Esophagus squamous epithelium (tissue), 5 donors: ENCODE measurements around the gene CCDC124. TPM values are rescaled to one million over a fixed set of nuclear protein-coding genes. Genes with fewer than 3 reads are reported as not detected.

Experiments
- DNase-seq: peaks from one replicate; lab custom pipeline; 2025; lab: John Stamatoyannopoulos, UW
- H3K27ac ChIP-seq, 4 donors: fragments of 200-600 bp; sonication (generic); one replicate each; pipeline ENCODE4 v1.5.1; 2016 to 2019; ENCODE audit warnings: mild to moderate bottlenecking in 1 of 4
- H3K27me3 ChIP-seq, 4 donors: fragments of 200-600 bp; sonication (generic); 1 replicate in 3 of 4; 2 replicates in 1 of 4; pipeline versions ENCODE4 v1.5.1 to v1.6.0; 2017 to 2021; ENCODE audit warnings: antibody characterized with exemption in 1 of 4
- H3K36me3 ChIP-seq, 3 donors: fragments of 200-600 bp; sonication (generic); one replicate each; pipeline ENCODE4 v1.5.1; 2016 to 2019
- H3K4me1 ChIP-seq, 3 donors: fragments of 200-600 bp; sonication (generic); one replicate each; pipeline ENCODE4 v1.5.1; 2017 to 2019
- H3K4me3 ChIP-seq, 4 donors: fragments of 200-600 bp; sonication (generic); 1 replicate in 3 of 4; 2 replicates in 1 of 4; pipeline ENCODE4 v1.5.1; 2016 to 2019; ENCODE audit warnings: mild to moderate bottlenecking in 2 of 4, moderate library complexity in 1 of 4
- H3K9me3 ChIP-seq, 3 donors: fragments of 200-600 bp; sonication (generic); one replicate each; pipeline ENCODE4 v1.5.1; 2016 to 2019
- POLR2A ChIP-seq, 4 donors: fragments of 450-650 bp; IDR thresholded peaks; one replicate each; pipeline ENCODE4 v1.6.1; 2017; ENCODE audit warnings: antibody characterized with exemption in 4 of 4, mild to moderate bottlenecking in 4 of 4, moderate library complexity in 3 of 4
- WGBS, 2 donors: methylation state at CpG; one replicate each; pipeline ENCODE4 v1.1.5; 2018; 5-methylcytosine and 5-hydroxymethylcytosine counted together
- intact Hi-C: fragments of 100-400 bp; cut with DNase I; formaldehyde crosslinking; loops from one replicate; pipeline ENCODE4 v1.15.0; 2022
- total RNA-seq, 4 donors: library from RNA; depleted of rRNA; stranded (reverse); fragments of >200 nt; gene quantifications; one replicate each; pipeline ENCODE4 v1.1.0, GENCODE V29; 2016
- TF ChIP-seq, protein P1 (sequence below), 6 experiments: fragments of 450-650 bp in 4 of 6; fragments of 200-600 bp in 2 of 6; sonication (generic) in 2 of 6; IDR thresholded peaks; one replicate each; pipeline ENCODE4 v1.5.1; 2016 to 2019; ENCODE audit warnings: antibody characterized with exemption in 6 of 6, mild to moderate bottlenecking in 4 of 6, moderate library complexity in 4 of 6
- donor health status: DM: yes; HTN: yes; CAD: no.

The CCDC124 gene
- total RNA-seq, 4 donors from 2014 or later = 50.2 to 80.6 (median 54.5) TPM

DNA sequence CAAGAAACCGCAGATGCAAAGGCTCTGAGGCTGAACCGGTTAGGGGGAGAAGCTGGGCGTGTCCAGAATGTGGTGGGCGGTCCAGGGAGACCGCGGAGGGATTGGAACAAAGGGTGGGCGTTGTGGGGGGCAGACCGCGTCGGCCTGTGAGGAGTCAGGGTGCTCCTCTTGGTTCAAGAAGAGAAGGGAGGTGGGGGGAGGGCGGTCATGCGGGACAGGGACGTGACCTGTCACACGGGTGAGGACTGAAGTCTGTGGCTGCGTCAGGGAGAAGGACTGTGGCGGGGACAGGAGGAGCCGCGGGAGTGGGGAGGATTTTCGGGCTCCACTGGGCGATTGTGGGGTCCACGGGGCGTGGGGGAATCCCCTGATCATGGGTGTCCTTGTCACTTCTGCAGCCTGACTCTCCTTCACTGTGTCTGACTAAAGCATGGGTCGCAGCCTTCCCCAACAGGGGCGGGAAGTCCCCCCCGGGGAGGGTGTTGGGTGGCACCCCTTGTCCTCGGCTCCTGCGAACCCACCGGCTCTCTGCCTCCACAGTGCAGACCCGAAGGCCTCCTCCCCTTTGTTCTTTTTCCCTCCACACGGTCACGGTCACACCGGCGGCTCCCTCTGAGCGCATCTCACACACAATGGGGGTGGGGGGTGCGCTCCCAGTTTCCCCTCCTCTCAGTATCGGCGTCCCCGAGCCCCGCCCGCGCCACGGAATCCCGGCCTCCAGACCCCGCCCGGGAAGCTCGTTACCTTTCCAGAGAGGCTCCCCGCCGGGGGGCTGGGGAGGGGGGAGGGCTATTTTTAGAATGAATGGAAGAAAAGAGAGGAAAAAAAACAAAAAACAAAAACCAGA, 17.7 kb downstream of the CCDC124 start:
- 0 to 2% methylated on average over 21 to 31 of the region's 48 CpGs for WGBS, 2 donors
- intact Hi-C loops = no loop called here
- H3K4me1 ChIP-seq = peaks cover 45 to 67% (median 45%) of the 10 kb centered on the region in 3 donors
- DNase-seq = no peak
- peaks cover 29 to 74% (median 40%) of the 10 kb centered on the region in 4 donors for H3K27me3 ChIP-seq
- TF ChIP-seq, protein P1, sequence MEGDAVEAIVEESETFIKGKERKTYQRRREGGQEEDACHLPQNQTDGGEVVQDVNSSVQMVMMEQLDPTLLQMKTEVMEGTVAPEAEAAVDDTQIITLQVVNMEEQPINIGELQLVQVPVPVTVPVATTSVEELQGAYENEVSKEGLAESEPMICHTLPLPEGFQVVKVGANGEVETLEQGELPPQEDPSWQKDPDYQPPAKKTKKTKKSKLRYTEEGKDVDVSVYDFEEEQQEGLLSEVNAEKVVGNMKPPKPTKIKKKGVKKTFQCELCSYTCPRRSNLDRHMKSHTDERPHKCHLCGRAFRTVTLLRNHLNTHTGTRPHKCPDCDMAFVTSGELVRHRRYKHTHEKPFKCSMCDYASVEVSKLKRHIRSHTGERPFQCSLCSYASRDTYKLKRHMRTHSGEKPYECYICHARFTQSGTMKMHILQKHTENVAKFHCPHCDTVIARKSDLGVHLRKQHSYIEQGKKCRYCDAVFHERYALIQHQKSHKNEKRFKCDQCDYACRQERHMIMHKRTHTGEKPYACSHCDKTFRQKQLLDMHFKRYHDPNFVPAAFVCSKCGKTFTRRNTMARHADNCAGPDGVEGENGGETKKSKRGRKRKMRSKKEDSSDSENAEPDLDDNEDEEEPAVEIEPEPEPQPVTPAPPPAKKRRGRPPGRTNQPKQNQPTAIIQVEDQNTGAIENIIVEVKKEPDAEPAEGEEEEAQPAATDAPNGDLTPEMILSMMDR (IDR thresholded peaks at IDR 0.05) = no peak
- TF ChIP-seq POLR2A (IDR thresholded peaks at IDR 0.05) = no peak
- H3K9me3 ChIP-seq = no peaks in the 10 kb centered on the region
- H3K4me3 ChIP-seq = peak overlapping the region in 2 of 4 donors; percentile 2 to 32
- no peak overlapping the region for H3K27ac ChIP-seq
- H3K36me3 ChIP-seq = no peaks in the 10 kb centered on the region

DNA sequence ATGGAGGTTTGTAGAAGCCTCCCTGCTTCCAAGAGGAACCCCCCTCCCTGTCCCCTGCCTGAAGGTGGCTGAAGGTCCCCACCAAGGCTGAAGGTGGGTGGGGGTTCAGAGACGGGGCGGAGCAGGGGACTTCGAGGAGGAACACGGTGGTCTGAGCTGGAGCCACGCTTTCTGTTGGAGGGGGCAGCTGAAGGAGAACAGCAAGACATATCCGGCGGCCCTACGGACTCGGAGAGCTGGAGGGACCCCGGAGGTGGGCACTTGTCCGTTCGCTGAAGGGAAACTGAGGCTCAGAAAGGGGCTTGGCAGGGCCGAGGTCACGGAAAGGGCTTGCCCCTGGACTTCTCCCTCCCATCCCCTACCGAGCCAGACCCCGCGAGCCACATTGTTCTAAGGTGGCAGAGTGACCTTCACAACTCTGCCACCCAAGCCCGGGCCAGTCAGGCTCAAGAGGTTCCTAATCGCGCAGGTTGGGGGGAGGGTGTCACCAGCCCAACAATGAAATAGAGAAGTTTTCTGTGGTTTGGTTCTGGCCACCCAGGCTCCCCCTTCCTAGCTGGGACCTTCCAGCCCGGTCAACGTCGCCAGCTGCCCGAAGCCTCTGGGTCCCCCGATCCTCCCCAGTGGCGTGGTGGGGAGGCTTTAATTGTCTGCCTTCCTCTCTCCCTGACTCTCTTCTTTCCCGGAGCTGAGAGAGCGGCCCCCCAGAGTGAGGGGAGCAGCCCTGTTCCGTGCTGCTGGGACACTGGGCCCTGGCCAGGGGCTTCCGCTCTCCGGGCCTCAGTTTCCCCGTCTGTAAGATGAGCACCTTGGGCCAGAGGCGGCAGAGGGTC, 18.6 kb downstream of the CCDC124 start:
- TF ChIP-seq POLR2A (IDR thresholded peaks at IDR 0.05) = no peak
- TF ChIP-seq, protein P1 (IDR thresholded peaks at IDR 0.05) = no peak
- intact Hi-C loops = no loop called here
- WGBS, 2 donors = 2 to 3% methylated on average over 16 to 17 of the region's 33 CpGs
- no peaks in the 10 kb centered on the region for H3K9me3 ChIP-seq
- no peak for DNase-seq
- H3K36me3 ChIP-seq = no peaks in the 10 kb centered on the region
- H3K4me3 ChIP-seq = peak overlapping the region in 1 of 4 donors; percentile 39
- H3K4me1 ChIP-seq = peaks cover 45 to 63% (median 45%) of the 10 kb centered on the region in 3 donors
- H3K27me3 ChIP-seq = peaks cover 29 to 83% (median 42%) of the 10 kb centered on the region in 4 donors
- H3K27ac ChIP-seq = no peak overlapping the region

DNA sequence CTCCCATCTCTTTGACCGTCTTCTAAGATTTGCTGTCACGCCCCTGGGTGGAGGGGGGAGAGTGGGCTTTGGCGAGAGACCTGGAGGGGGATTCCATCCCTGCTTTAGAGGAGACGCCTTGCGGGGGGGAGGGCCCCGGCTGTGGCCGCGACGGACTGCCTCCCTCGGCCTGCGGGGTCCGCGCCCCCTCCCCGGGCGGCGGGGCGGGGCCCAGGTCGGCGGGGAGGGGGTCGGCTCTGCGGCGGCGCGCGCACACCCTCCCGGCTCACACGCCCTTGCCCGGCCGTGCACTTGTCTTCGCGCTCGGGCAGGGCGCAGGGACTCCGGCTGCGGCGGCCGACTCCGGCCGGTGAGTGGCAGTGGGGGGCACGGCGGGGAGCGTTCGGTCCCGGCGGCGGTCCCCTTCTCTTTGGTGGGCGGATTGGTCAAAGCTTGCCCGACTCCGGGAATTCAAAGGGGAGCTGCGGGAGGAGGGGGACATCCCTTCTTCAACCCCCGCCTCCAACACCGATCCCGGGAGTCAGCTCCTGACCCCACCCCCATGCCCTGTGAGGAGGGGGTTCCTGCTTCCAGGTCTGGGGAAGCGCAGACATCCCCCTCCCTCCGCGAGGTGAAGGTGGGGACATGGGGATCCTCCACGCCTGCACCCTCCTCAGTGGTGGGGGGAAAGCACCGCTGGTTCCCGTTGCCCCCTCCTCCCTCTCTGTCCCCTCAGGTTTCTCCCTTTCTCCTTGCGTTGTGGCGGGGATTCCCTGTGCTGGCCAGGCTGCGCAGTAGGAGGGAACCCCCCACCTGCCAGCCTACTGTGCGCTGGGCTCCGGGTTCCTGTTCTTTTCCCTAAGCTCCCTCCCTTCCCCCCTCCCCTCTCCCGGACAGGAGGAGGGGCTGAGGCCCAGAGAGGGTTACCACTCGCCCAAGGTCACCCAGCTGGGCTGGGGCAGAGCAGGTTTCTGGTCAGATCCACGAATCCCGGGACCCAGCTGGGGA, 19.5 kb downstream of the CCDC124 start:
- intact Hi-C loops = no loop called here
- DNase-seq = no peak
- Histone ChIP-seq H3K4me3 (peak overlapping the region in 1 of 4 donors; percentile 39), H3K9me3 (no peaks in the 10 kb centered on the region), H3K36me3 (no peaks in the 10 kb centered on the region), H3K27me3 (peaks cover 29 to 92% (median 42%) of the 10 kb centered on the region in 4 donors), H3K27ac (no peak overlapping the region), H3K4me1 (peaks cover 41 to 54% (median 45%) of the 10 kb centered on the region in 3 donors)
- TF ChIP-seq POLR2A (IDR thresholded peaks at IDR 0.05) = no peak
- TF ChIP-seq, protein P1 (IDR thresholded peaks at IDR 0.05) = no peak
- 0 to 4% methylated on average over 7 to 8 of the region's 68 CpGs for WGBS, 2 donors

DNA sequence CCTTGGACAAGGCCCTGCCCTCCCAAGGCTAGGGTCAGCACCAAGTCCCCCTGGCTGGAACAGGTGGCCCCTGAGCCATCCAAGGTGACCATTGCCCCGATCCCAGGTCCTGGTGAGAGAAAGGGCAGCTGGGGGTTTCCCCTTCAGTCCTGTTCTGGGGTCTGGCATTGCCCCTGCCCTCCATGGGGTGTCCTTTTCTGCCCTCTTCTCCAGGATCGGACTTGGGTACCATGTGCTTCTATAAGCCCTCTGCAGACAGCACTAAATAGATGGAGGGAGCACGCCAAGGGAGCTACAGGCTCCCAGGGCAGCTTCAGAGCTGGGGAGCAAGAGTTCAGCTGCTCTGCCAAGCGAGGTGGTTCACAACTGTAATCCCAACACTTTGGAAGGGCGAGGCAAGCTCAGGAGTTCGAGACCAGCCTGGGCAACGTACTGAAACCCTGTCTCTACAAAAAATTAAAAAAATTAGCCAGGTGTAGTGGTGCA, 20.5 kb downstream of the CCDC124 start:
- H3K36me3 ChIP-seq = no peaks in the 10 kb centered on the region

More for the DNA sequence above, 20.5 kb downstream of the CCDC124 start:
- no peaks in the 10 kb centered on the region for H3K9me3 ChIP-seq
- 38 to 87% methylated on average over 2 to 4 of the region's 7 CpGs for WGBS, 2 donors
- no peak for DNase-seq
- TF ChIP-seq POLR2A (IDR thresholded peaks at IDR 0.05) = no peak
- TF ChIP-seq, protein P1 (IDR thresholded peaks at IDR 0.05) = no peak
- H3K4me1 ChIP-seq = peaks cover 39 to 43% (median 40%) of the 10 kb centered on the region in 3 donors
- intact Hi-C loops = no loop called here
- no peak overlapping the region for H3K27ac ChIP-seq
- no peak overlapping the region for H3K4me3 ChIP-seq
- peaks cover 29 to 98% (median 42%) of the 10 kb centered on the region in 4 donors for H3K27me3 ChIP-seq
